GM12875 (cell line): ENCODE data around the gene GGNBP2.
"Not testable (repeated sequence)": the region's sequence is repeated elsewhere in the genome, so short reads cannot be mapped to it uniquely, and the experiment has no call there.

Source experiments
- H3K4me3 ChIP-seq: one replicate; pipeline ENCODE4 v1.5.1; 2011; ENCODE audit warnings: low read depth, low read length, control low read depth
- CTCF ChIP-seq: IDR thresholded peaks from 2 replicates; pipeline ENCODE4 v1.5.1; 2011; ENCODE audit warnings: low read depth, mild to moderate bottlenecking, control low read depth, inconsistent platforms, low read length, moderate library complexity, borderline replicate concordance; ENCODE audit not compliant: insufficient read depth

GGNBP2 gene

GRCh38 chr17:36507266-36507665, 37.5 kb upstream of the GGNBP2 start:
- no peak overlapping the region for H3K4me3 ChIP-seq
- TF ChIP-seq CTCF, result no peak

GRCh38 chr17:36508439-36508838, 36.3 kb upstream of the GGNBP2 start:
- H3K4me3 ChIP-seq, result not testable (repeated sequence)

DNA sequence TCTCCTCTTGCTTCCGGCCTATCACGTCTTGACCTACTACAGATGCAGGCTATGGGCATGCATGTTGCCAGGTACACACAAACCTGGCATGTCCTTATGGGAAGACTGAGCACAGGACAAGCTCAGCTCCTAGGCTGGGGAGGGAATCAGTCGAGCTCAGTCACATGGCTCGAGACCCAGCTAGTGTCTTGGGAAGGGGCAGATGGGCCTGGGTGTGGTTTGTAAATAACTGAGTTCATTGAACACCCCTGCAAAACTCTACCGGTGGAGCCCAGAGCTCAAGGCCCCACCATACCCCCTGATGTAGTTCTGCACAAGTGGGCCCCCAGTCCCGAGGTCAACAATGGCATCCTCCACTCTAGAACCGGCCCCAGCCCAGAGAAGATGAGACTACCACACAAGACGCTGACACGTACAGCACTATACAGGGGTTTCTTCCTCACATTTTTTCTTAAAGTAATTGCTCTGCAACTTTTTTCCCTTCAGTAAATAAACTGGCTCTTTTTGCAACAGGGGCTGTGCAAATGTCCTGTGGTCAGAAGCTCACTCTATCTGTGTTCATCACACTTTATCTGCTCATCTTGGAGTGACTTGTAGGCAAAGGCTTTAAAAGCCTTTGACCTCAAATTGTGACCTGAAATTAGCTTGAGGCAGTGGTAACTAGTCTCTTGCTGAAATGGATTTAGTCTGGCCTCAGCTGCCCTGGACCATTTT, 35.3 kb upstream of the GGNBP2 start:
- H3K4me3 ChIP-seq, result no peak overlapping the region
- TF ChIP-seq CTCF, result no peak

GRCh38 chr17:36510636-36511035, 34.1 kb upstream of the GGNBP2 start:
- no peak overlapping the region for H3K4me3 ChIP-seq
- TF ChIP-seq CTCF, result no peak

DNA sequence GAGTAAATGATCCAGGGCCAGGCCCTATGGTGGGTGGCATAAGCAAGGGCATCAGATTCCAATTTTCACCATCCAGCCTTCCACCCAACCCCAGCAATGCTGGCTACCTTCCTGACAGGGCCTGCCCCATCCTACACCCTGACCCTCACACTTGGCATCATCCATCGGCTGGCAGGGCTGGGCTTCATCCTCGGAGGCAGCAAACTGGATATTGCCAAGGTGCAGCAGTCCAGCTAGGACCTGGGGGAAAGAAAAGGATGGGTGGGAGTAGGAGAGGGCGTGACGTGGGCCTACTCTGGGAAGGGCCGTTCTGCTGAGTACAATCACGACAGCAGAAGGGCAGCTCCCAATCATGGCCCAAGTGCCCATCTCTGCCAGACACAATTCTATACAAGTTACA, 33.5 kb upstream of the GGNBP2 start:
- no peak for TF ChIP-seq CTCF
- no peak overlapping the region for H3K4me3 ChIP-seq

DNA sequence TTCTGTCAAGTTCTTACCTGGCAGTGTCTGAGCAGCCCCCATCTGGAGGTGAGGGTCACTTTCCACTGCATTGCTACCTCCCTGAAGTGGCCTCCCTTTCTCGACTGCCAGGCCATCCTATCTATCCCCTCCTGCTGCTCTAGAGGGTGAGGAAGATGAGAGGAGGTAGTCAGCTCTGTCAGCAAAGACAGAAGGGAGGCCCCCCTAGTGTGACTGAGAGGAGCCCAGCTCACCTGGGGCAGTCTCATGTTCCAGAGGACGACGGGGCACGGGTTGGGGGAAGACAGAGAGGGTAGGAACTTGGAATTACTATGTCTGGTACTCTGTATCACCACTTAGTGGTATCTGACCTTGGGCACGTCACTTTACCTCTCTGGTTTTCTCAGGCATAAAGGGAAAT, 32.1 kb upstream of the GGNBP2 start:
- TF ChIP-seq CTCF, result no peak

GRCh38 chr17:36514856-36515255, 29.9 kb upstream of the GGNBP2 start:
- TF ChIP-seq CTCF, result no peak
- no peak overlapping the region for H3K4me3 ChIP-seq

More for the DNA sequence above, 32.1 kb upstream of the GGNBP2 start:
- H3K4me3 ChIP-seq, result no peak overlapping the region

DNA sequence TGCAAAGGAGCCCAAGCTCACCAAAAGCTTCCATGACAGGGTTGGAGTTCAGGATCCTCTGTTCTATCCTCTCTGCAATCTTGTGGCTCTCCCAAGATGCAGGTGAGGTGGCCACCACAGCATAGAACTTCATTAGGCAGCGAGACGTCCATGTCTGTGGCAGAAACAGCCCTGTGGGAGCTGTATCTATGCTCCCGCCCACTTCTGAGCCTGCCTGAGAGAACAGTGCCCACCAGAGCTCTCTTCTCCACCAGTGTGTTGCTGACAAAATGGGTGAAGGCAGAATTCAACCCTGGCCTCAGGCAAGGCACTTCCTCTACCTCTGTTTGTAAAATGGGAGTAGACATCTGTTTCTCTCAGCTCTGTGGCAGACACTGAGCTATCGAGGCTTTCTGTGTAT, 28.9 kb upstream of the GGNBP2 start:
- H3K4me3 ChIP-seq, result no peak overlapping the region
- TF ChIP-seq CTCF, result no peak
